Measurements from ENCODE around the gene FRMD3.

Gene FRMD3

GRCh38 chr9:83283528-83283927, 254.7 kb downstream of the FRMD3 start:
- H3F3A ChIP-seq (ENCODE audit: low read depth) = no peaks in the 10 kb centered on the region
- peaks cover 5% of the 10 kb centered on the region for H3K4me1 ChIP-seq (ENCODE audit: insufficient read depth, low read length, poor library complexity, severe bottlenecking)
- no peak overlapping the region for H3K4me3 ChIP-seq (ENCODE audit: low read length, poor library complexity, severe bottlenecking)
- H3K27me3 ChIP-seq (ENCODE audit: insufficient read depth, low read length, poor library complexity, severe bottlenecking) = no peaks in the 10 kb centered on the region
- no peaks in the 10 kb centered on the region for H3K36me3 ChIP-seq (ENCODE audit: insufficient read depth, low read length)
- no peaks in the 10 kb centered on the region for H3K79me2 ChIP-seq (ENCODE audit: insufficient read depth, low read length)
- H3K9ac ChIP-seq (ENCODE audit: low read depth, low read length, poor library complexity, severe bottlenecking) = no peak overlapping the region
- TF ChIP-seq, protein P1, sequence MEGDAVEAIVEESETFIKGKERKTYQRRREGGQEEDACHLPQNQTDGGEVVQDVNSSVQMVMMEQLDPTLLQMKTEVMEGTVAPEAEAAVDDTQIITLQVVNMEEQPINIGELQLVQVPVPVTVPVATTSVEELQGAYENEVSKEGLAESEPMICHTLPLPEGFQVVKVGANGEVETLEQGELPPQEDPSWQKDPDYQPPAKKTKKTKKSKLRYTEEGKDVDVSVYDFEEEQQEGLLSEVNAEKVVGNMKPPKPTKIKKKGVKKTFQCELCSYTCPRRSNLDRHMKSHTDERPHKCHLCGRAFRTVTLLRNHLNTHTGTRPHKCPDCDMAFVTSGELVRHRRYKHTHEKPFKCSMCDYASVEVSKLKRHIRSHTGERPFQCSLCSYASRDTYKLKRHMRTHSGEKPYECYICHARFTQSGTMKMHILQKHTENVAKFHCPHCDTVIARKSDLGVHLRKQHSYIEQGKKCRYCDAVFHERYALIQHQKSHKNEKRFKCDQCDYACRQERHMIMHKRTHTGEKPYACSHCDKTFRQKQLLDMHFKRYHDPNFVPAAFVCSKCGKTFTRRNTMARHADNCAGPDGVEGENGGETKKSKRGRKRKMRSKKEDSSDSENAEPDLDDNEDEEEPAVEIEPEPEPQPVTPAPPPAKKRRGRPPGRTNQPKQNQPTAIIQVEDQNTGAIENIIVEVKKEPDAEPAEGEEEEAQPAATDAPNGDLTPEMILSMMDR (conservative IDR thresholded peaks at IDR 0.05; ENCODE audit: low read length) = no peak
- no peak for TF ChIP-seq EZH2phosphoT487 (IDR thresholded peaks at IDR 0.05; ENCODE audit: borderline replicate concordance)
- no peaks in the 10 kb centered on the region for H3K9me3 ChIP-seq (ENCODE audit: insufficient read depth, low read depth, low read length)
- no peak overlapping the region for H3K4me2 ChIP-seq (ENCODE audit: low read depth, low read length, poor library complexity, severe bottlenecking)
- H3K9me2 ChIP-seq (replicated peaks; ENCODE audit: low read depth, low read length) = no peaks in the 10 kb centered on the region
- no peak overlapping the region for H2AFZ ChIP-seq (ENCODE audit: low read length)
- H4K20me1 ChIP-seq (ENCODE audit: insufficient read depth, low read length, poor library complexity, severe bottlenecking) = no peaks in the 10 kb centered on the region

- no peaks in the 10 kb centered on the region for H4K20me1 ChIP-seq (ENCODE audit: insufficient read depth, low read length, poor library complexity, severe bottlenecking)
- H3K9me2 ChIP-seq (replicated peaks; ENCODE audit: low read depth, low read length) = no peaks in the 10 kb centered on the region
- H3K9ac ChIP-seq (ENCODE audit: low read depth, low read length, poor library complexity, severe bottlenecking) = no peak overlapping the region
- no peaks in the 10 kb centered on the region for H3K27me3 ChIP-seq (ENCODE audit: insufficient read depth, low read length, poor library complexity, severe bottlenecking)
- no peak overlapping the region for H3K4me2 ChIP-seq (ENCODE audit: low read depth, low read length, poor library complexity, severe bottlenecking)
- no peak overlapping the region for H2AFZ ChIP-seq (ENCODE audit: low read length)
- H3K9me3 ChIP-seq (ENCODE audit: insufficient read depth, low read depth, low read length) = no peaks in the 10 kb centered on the region
- H3K4me1 ChIP-seq (ENCODE audit: insufficient read depth, low read length, poor library complexity, severe bottlenecking) = peaks cover 5% of the 10 kb centered on the region
- no peaks in the 10 kb centered on the region for H3K79me2 ChIP-seq (ENCODE audit: insufficient read depth, low read length)
- no peaks in the 10 kb centered on the region for H3F3A ChIP-seq (ENCODE audit: low read depth)
- TF ChIP-seq, protein P1 (conservative IDR thresholded peaks at IDR 0.05; ENCODE audit: low read length) = no peak
- no peak for TF ChIP-seq EZH2phosphoT487 (IDR thresholded peaks at IDR 0.05; ENCODE audit: borderline replicate concordance)
- no peaks in the 10 kb centered on the region for H3K36me3 ChIP-seq (ENCODE audit: insufficient read depth, low read length)
- H3K4me3 ChIP-seq (ENCODE audit: low read length, poor library complexity, severe bottlenecking) = no peak overlapping the region
Observed at GRCh38 chr9:83281306-83282255, 256.6 kb downstream of the FRMD3 start.

- H2AFZ ChIP-seq (ENCODE audit: low read length) = no peak overlapping the region; the same call in 1 of the 2 replicates
- H3F3A ChIP-seq (ENCODE audit: low read depth) = no peaks in the 10 kb centered on the region
- no peak overlapping the region for H3K9ac ChIP-seq (ENCODE audit: low read depth, low read length, poor library complexity, severe bottlenecking)
- H3K4me2 ChIP-seq (ENCODE audit: low read depth, low read length, poor library complexity, severe bottlenecking) = no peak overlapping the region
- H4K20me1 ChIP-seq (ENCODE audit: insufficient read depth, low read length, poor library complexity, severe bottlenecking) = no peaks in the 10 kb centered on the region
- TF ChIP-seq, protein P1 (conservative IDR thresholded peaks at IDR 0.05; ENCODE audit: low read length) = no peak
- no peak for TF ChIP-seq EZH2phosphoT487 (IDR thresholded peaks at IDR 0.05; ENCODE audit: borderline replicate concordance)
- H3K27me3 ChIP-seq (ENCODE audit: insufficient read depth, low read length, poor library complexity, severe bottlenecking) = no peaks in the 10 kb centered on the region
- no peaks in the 10 kb centered on the region for H3K9me2 ChIP-seq (replicated peaks; ENCODE audit: low read depth, low read length)
- H3K9me3 ChIP-seq (ENCODE audit: insufficient read depth, low read depth, low read length) = no peaks in the 10 kb centered on the region
- no peak overlapping the region for H3K4me3 ChIP-seq (ENCODE audit: low read length, poor library complexity, severe bottlenecking)
- peaks cover 5% of the 10 kb centered on the region for H3K4me1 ChIP-seq (ENCODE audit: insufficient read depth, low read length, poor library complexity, severe bottlenecking)
- no peaks in the 10 kb centered on the region for H3K79me2 ChIP-seq (ENCODE audit: insufficient read depth, low read length)
- no peaks in the 10 kb centered on the region for H3K36me3 ChIP-seq (ENCODE audit: insufficient read depth, low read length)
Observed at GRCh38 chr9:83280790-83281189, 257.4 kb downstream of the FRMD3 start.
